Measurements from ENCODE around the gene ADISSP. TPM values are rescaled to one million over a fixed set of nuclear protein-coding genes. Genes with fewer than 3 reads are reported as not detected.

The ADISSP gene
- total and polyA plus RNA-seq, 9 of the 15 experiments (the other 6 are each of a cell fraction or from before 2014, with no cell fraction given) = 1.4 to 70.6 (median 23.4) TPM

DNA sequence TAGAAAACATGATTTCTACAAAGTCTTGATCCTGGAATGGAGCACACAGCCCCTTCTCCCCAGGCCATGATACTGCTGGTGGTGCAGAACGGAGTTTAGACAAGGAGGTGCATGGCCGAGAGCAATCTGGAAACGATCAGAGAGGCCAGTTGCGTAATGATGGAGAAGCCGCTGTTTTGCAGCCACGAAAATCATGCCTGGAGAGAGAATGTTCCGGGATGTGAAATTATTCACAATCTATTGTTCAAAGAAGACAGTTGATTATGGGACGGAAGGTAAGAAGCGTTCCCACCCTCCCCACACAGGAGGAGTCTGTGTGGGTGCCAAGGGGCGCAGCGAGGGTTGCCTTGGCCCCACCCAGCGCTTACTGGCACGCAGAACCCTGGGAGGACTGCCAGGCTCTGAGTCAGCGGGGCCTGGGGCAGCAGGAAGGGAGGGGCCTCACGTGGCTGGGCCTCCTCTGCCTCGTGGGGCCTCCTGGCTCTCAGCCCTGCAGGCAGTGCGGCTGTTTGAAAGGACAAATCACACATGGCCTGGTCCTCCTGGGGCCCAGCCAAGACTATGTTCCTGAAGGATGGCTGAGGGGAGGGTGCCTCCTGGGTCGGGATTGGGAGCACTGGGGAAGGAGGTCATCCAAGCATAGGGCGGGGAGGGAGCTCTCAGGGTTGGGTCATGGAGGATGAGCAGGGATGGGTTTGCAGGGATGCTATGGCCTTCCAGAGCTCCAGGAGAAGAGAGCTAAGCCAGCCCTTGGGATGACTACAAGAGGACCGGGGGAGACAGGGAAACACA lies 44.1 kb upstream of the ADISSP start (continued):
- TF ChIP-seq, protein P1, sequence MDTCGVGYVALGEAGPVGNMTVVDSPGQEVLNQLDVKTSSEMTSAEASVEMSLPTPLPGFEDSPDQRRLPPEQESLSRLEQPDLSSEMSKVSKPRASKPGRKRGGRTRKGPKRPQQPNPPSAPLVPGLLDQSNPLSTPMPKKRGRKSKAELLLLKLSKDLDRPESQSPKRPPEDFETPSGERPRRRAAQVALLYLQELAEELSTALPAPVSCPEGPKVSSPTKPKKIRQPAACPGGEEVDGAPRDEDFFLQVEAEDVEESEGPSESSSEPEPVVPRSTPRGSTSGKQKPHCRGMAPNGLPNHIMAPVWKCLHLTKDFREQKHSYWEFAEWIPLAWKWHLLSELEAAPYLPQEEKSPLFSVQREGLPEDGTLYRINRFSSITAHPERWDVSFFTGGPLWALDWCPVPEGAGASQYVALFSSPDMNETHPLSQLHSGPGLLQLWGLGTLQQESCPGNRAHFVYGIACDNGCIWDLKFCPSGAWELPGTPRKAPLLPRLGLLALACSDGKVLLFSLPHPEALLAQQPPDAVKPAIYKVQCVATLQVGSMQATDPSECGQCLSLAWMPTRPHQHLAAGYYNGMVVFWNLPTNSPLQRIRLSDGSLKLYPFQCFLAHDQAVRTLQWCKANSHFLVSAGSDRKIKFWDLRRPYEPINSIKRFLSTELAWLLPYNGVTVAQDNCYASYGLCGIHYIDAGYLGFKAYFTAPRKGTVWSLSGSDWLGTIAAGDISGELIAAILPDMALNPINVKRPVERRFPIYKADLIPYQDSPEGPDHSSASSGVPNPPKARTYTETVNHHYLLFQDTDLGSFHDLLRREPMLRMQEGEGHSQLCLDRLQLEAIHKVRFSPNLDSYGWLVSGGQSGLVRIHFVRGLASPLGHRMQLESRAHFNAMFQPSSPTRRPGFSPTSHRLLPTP (IDR thresholded peaks at IDR 0.05; ENCODE audit: borderline replicate concordance, extremely low read depth, insufficient read length) = no peak
- TF ChIP-seq, protein P2, sequence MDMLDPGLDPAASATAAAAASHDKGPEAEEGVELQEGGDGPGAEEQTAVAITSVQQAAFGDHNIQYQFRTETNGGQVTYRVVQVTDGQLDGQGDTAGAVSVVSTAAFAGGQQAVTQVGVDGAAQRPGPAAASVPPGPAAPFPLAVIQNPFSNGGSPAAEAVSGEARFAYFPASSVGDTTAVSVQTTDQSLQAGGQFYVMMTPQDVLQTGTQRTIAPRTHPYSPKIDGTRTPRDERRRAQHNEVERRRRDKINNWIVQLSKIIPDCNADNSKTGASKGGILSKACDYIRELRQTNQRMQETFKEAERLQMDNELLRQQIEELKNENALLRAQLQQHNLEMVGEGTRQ (CRISPR knock-in tag; IDR thresholded peaks at IDR 0.05) = peak; percentile 38; the same call in 1 of the 2 replicates
- TF ChIP-seq BDP1 (IDR thresholded peaks at IDR 0.05; ENCODE audit: insufficient read depth, insufficient read length) = no peak
- TF ChIP-seq RBFOX2 (IDR thresholded peaks at IDR 0.05; ENCODE audit: low read depth, low read length) = 0 out of 2 replicates have a peak, but pooled peaks have one; percentile 18
- no peak for TF ChIP-seq ZNF175 (CRISPR knock-in tag; IDR thresholded peaks at IDR 0.05; ENCODE audit: low read depth)
- TF ChIP-seq HOXB6 (CRISPR knock-in tag; IDR thresholded peaks at IDR 0.05; ENCODE audit: borderline replicate concordance) = no peak
- TF ChIP-seq, protein P3, sequence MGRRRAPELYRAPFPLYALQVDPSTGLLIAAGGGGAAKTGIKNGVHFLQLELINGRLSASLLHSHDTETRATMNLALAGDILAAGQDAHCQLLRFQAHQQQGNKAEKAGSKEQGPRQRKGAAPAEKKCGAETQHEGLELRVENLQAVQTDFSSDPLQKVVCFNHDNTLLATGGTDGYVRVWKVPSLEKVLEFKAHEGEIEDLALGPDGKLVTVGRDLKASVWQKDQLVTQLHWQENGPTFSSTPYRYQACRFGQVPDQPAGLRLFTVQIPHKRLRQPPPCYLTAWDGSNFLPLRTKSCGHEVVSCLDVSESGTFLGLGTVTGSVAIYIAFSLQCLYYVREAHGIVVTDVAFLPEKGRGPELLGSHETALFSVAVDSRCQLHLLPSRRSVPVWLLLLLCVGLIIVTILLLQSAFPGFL (CRISPR knock-in tag; IDR thresholded peaks at IDR 0.05) = no peak
- no peak for TF ChIP-seq POLR2A (conservative IDR thresholded peaks at IDR 0.05)
- no peak for TF ChIP-seq JUNB (CRISPR knock-in tag; conservative IDR thresholded peaks at IDR 0.05)
- TF ChIP-seq ASH1L (IDR thresholded peaks at IDR 0.05; ENCODE audit: borderline replicate concordance, low read depth, partially characterized antibody) = no peak
- TF ChIP-seq PCBP1 (IDR thresholded peaks at IDR 0.05; ENCODE audit: low read depth, low read length, poor library complexity, severe bottlenecking) = no peak
- no peak for TF ChIP-seq ZNF133 (CRISPR knock-in tag; IDR thresholded peaks at IDR 0.05)
- 0 out of 4 replicates have a peak, but pooled peaks of 1 of the 2 experiments have one; percentile 5 for TF ChIP-seq KDM1A (IDR thresholded peaks at IDR 0.05)
- peak; percentile 39 for TF ChIP-seq ARID1B (IDR thresholded peaks at IDR 0.05)
- TF ChIP-seq ERF (CRISPR knock-in tag; IDR thresholded peaks at IDR 0.05) = no peak
- no peak for TF ChIP-seq HMG20A (CRISPR knock-in tag; conservative IDR thresholded peaks at IDR 0.05)

Data from K562 (cell line).